ENCODE results near the gene PLPPR5.

GRCh38 chr1:98932184-98932583 lies 72.5 kb downstream of the PLPPR5 start:
- TF ChIP-seq CTCF (IDR thresholded peaks at IDR 0.05; ENCODE audit: poor library complexity) = no peak
- no peak for TF ChIP-seq EZH2phosphoT487 (IDR thresholded peaks at IDR 0.05; ENCODE audit: low read depth, severe bottlenecking, unreplicated experiment)
